Trophoblast cell (in vitro differentiated cells and primary cell): ENCODE data around the gene CYP4F22.

ENCODE experiments used
- DNase-seq, 2 donors: peaks; one replicate each; pipeline ENCODE4 v3.0.0-alpha.2; 2016
- H2AFZ ChIP-seq: 2 replicates; pipeline ENCODE4 v1.6.1; 2013; ENCODE audit warnings: low read length, moderate library complexity, mild to moderate bottlenecking; ENCODE audit not compliant: insufficient read depth, poor library complexity
- H2AK5ac ChIP-seq: 2 replicates; pipeline ENCODE4 v1.6.1; 2013; ENCODE audit warnings: mild to moderate bottlenecking, low read length
- H2BK120ac ChIP-seq: 2 replicates; pipeline ENCODE4 v1.6.1; 2013; ENCODE audit warnings: low read length, mild to moderate bottlenecking, moderate library complexity; ENCODE audit not compliant: insufficient read depth, poor library complexity
- H2BK12ac ChIP-seq: 2 replicates; pipeline ENCODE4 v1.6.1; 2013; ENCODE audit warnings: mild to moderate bottlenecking, low read length, moderate library complexity
- H2BK5ac ChIP-seq: 2 replicates; pipeline ENCODE4 v1.6.1; 2013; ENCODE audit warnings: low read length, low read depth, moderate library complexity, mild to moderate bottlenecking; ENCODE audit not compliant: poor library complexity
- H3K14ac ChIP-seq: 2 replicates; pipeline ENCODE4 v1.6.1; 2013; ENCODE audit warnings: mild to moderate bottlenecking, low read length
- H3K18ac ChIP-seq: 2 replicates; pipeline ENCODE4 v1.6.1; 2013; ENCODE audit warnings: mild to moderate bottlenecking, low read length
- H3K23ac ChIP-seq: 2 replicates; pipeline ENCODE4 v1.6.1; 2013; ENCODE audit warnings: low read length
- H3K27ac ChIP-seq: 2 replicates; pipeline ENCODE4 v1.5.1; 2013; ENCODE audit warnings: low read depth, mild to moderate bottlenecking, inconsistent platforms, low read length, moderate library complexity
- H3K27me3 ChIP-seq: 2 replicates; pipeline ENCODE4 v1.6.1; 2013; ENCODE audit warnings: inconsistent platforms, mild to moderate bottlenecking, low read length, moderate library complexity; ENCODE audit not compliant: insufficient read depth
- H3K36me3 ChIP-seq, 2 experiments: 1 replicate in 1 of 2; 2 replicates in 1 of 2; pipeline ENCODE4 v1.6.1; 2013; ENCODE audit warnings: low read length in 2 of 2, mild to moderate bottlenecking in 2 of 2, moderate library complexity in 1 of 2; ENCODE audit not compliant: insufficient read depth in 2 of 2, control insufficient read depth in 1 of 2
- H3K4ac ChIP-seq: 2 replicates; pipeline ENCODE4 v1.6.1; 2013; ENCODE audit warnings: low read depth, mild to moderate bottlenecking, low read length, moderate library complexity
- H3K4me1 ChIP-seq, 2 experiments: 1 replicate in 1 of 2; 2 replicates in 1 of 2; pipeline ENCODE4 v1.6.1; 2013; ENCODE audit warnings: low read length in 2 of 2, mild to moderate bottlenecking in 2 of 2, moderate library complexity in 1 of 2; ENCODE audit not compliant: insufficient read depth in 2 of 2, control insufficient read depth in 1 of 2
- H3K4me2 ChIP-seq: 2 replicates; pipeline ENCODE4 v1.6.1; 2013; ENCODE audit warnings: inconsistent platforms, mild to moderate bottlenecking, low read length, moderate library complexity
- H3K4me3 ChIP-seq: 2 replicates; pipeline ENCODE4 v1.5.1; 2013; ENCODE audit warnings: mild to moderate bottlenecking, low read depth, low read length, inconsistent platforms
- H3K79me1 ChIP-seq: one replicate; pipeline ENCODE4 v1.6.1; 2013; ENCODE audit warnings: low read length
- H3K79me2 ChIP-seq: 2 replicates; pipeline ENCODE4 v1.6.1; 2013; ENCODE audit warnings: low read length, mild to moderate bottlenecking; ENCODE audit not compliant: control insufficient read depth, insufficient read depth, poor library complexity
- H3K9ac ChIP-seq: 2 replicates; pipeline ENCODE4 v1.6.1; 2013; ENCODE audit warnings: mild to moderate bottlenecking, low read length
- H3K9me3 ChIP-seq: 2 replicates; pipeline ENCODE4 v1.6.1; 2013; ENCODE audit warnings: low read depth, mild to moderate bottlenecking, control low read depth, inconsistent platforms, low read length; ENCODE audit not compliant: insufficient read depth
- H4K12ac ChIP-seq: 2 replicates; pipeline ENCODE4 v1.6.1; 2013; ENCODE audit warnings: low read depth, mild to moderate bottlenecking, low read length, moderate library complexity
- H4K8ac ChIP-seq: 2 replicates; pipeline ENCODE4 v1.6.1; 2013; ENCODE audit warnings: low read depth, mild to moderate bottlenecking, low read length, moderate library complexity
- H4K91ac ChIP-seq: one replicate; pipeline ENCODE4 v1.6.1; 2013; ENCODE audit warnings: low read depth, mild to moderate bottlenecking, low read length, moderate library complexity
- WGBS: extraction: QIAGEN DNeasy Blood & Tissue Kit; methylation state at CpG from one replicate; pipeline ENCODE4 v1.1.7; 2013; ENCODE audit warnings: missing lambda C conversion rate; ENCODE audit not compliant: insufficient read length, insufficient coverage; ENCODE audit errors: extremely low coverage; 5-methylcytosine and 5-hydroxymethylcytosine counted together

CYP4F22 gene

GRCh38 chr19:15577184-15577771, 69.0 kb downstream of the CYP4F22 start:
- no peak overlapping the region for H2BK5ac ChIP-seq
- no peak overlapping the region for H2BK12ac ChIP-seq
- H3K14ac ChIP-seq = no peak overlapping the region
- no peak overlapping the region for H3K9ac ChIP-seq
- no CpG with 5 or more reads among the region's 6 CpGs for WGBS
- H3K79me2 ChIP-seq = no peaks in the 10 kb centered on the region
- no peak overlapping the region for H2AFZ ChIP-seq
- H3K4me1 ChIP-seq = no peaks in the 10 kb centered on the region
- no peak overlapping the region for H3K4me2 ChIP-seq
- H3K36me3 ChIP-seq = no peaks in the 10 kb centered on the region
- no peak overlapping the region for H4K8ac ChIP-seq
- H3K4ac ChIP-seq = no peak overlapping the region
- peaks cover 35% of the 10 kb centered on the region for H3K9me3 ChIP-seq
- H3K27me3 ChIP-seq = no peaks in the 10 kb centered on the region
- no peak overlapping the region for H3K18ac ChIP-seq
- H3K79me1 ChIP-seq = no peaks in the 10 kb centered on the region
- H3K27ac ChIP-seq = no peak overlapping the region
- H4K12ac ChIP-seq = no peak overlapping the region
- H3K23ac ChIP-seq = no peak overlapping the region
- H2BK120ac ChIP-seq = no peak overlapping the region
- H4K91ac ChIP-seq = no peak overlapping the region
- DNase-seq = no peak
- H3K4me3 ChIP-seq = no peak overlapping the region
- no peak overlapping the region for H2AK5ac ChIP-seq

DNA sequence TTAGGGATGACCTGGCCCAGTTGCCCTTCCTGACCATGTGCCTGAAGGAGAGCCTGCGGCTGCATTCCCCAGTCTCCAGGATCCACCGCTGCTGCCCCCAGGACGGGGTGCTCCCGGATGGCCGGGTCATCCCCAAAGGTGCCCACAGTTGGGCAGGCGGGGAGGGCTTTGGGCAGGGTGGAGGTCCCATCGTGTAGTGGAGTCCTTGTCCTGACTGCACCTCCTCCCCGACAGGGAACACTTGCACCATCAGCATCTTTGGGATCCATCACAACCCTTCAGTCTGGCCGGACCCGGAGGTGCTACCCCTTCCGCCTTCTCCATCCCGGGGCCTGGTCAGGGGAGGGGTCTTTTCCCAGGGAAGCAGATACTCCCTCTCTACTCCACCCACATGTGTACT, 75.0 kb downstream of the CYP4F22 start:
- DNase-seq = no peak
- no CpG with 5 or more reads among the region's 12 CpGs for WGBS
- no peak overlapping the region for H3K9ac ChIP-seq
- no peak overlapping the region for H2BK12ac ChIP-seq
- H2BK120ac ChIP-seq = no peak overlapping the region
- H3K9me3 ChIP-seq = peaks cover 25% of the 10 kb centered on the region
- H2BK5ac ChIP-seq = no peak overlapping the region
- no peaks in the 10 kb centered on the region for H3K36me3 ChIP-seq
- H3K79me2 ChIP-seq = no peaks in the 10 kb centered on the region
- H3K4ac ChIP-seq = no peak overlapping the region
- H3K23ac ChIP-seq = no peak overlapping the region
- no peak overlapping the region for H3K4me2 ChIP-seq
- H3K4me1 ChIP-seq = no peaks in the 10 kb centered on the region
- no peak overlapping the region for H3K14ac ChIP-seq
- no peaks in the 10 kb centered on the region for H3K79me1 ChIP-seq
- H3K27ac ChIP-seq = no peak overlapping the region
- no peak overlapping the region for H4K12ac ChIP-seq
- H3K27me3 ChIP-seq = no peaks in the 10 kb centered on the region
- H2AFZ ChIP-seq = no peak overlapping the region
- H3K18ac ChIP-seq = no peak overlapping the region
- H3K4me3 ChIP-seq = no peak overlapping the region
- no peak overlapping the region for H2AK5ac ChIP-seq
- no peak overlapping the region for H4K8ac ChIP-seq
- H4K91ac ChIP-seq = no peak overlapping the region

- H3K18ac ChIP-seq = no peak overlapping the region
- no peaks in the 10 kb centered on the region for H3K36me3 ChIP-seq
- WGBS = no CpG with 5 or more reads among the region's 10 CpGs
- H2AFZ ChIP-seq = no peak overlapping the region
- no peak overlapping the region for H2BK12ac ChIP-seq
- no peak overlapping the region for H4K8ac ChIP-seq
- H3K14ac ChIP-seq = no peak overlapping the region
- DNase-seq = no peak
- no peak overlapping the region for H4K91ac ChIP-seq
- H2AK5ac ChIP-seq = no peak overlapping the region
- no peak overlapping the region for H3K9ac ChIP-seq
- H2BK5ac ChIP-seq = no peak overlapping the region
- no peak overlapping the region for H3K4me3 ChIP-seq
- no peak overlapping the region for H4K12ac ChIP-seq
- no peaks in the 10 kb centered on the region for H3K79me2 ChIP-seq
- no peak overlapping the region for H3K4ac ChIP-seq
- no peak overlapping the region for H3K4me2 ChIP-seq
- peaks cover 26% of the 10 kb centered on the region for H3K9me3 ChIP-seq
- H3K4me1 ChIP-seq = no peaks in the 10 kb centered on the region
- no peaks in the 10 kb centered on the region for H3K79me1 ChIP-seq
- H3K27ac ChIP-seq = no peak overlapping the region
- no peak overlapping the region for H2BK120ac ChIP-seq
- no peaks in the 10 kb centered on the region for H3K27me3 ChIP-seq
- H3K23ac ChIP-seq = no peak overlapping the region
These were observed 75.8 kb downstream of the CYP4F22 start for GRCh38 chr19:15584095-15584494.

DNA sequence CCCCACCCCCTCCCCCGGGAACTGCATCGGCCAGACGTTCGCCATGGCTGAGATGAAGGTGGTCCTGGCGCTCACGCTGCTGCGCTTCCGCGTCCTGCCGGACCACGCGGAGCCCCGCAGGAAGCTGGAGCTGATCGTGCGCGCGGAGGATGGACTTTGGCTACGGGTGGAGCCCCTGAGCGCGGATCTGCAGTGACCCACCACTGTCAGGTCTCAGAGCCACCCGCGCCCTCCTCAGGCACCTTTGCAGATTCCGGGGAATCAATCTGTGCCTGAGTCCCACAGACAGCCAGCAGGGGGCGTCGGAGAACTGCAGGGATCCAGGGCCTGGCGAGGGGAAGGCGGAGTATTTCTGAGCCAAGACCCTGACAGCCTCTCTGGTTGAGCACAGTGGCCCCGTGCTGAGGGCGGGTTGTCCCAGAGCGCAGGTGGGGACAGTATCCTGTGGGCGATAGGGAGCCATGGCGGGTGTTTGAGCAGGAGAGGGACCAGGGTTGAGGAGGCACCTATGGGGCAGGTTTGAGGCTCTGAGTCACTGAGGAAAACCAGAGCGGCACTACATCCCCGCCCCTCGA, 76.3 kb downstream of the CYP4F22 start:
- no peak overlapping the region for H4K91ac ChIP-seq
- H4K12ac ChIP-seq = no peak overlapping the region
- no peaks in the 10 kb centered on the region for H3K27me3 ChIP-seq
- no peak overlapping the region for H3K4me2 ChIP-seq
- no peak overlapping the region for H3K9ac ChIP-seq
- DNase-seq = peak; percentile 53 to 81
- H3K27ac ChIP-seq = no peak overlapping the region
- H2BK120ac ChIP-seq = no peak overlapping the region
- H3K23ac ChIP-seq = no peak overlapping the region
- no peak overlapping the region for H3K14ac ChIP-seq
- no CpG with 5 or more reads among the region's 35 CpGs for WGBS
- no peak overlapping the region for H3K4me3 ChIP-seq
- no peak overlapping the region for H3K4ac ChIP-seq
- H3K9me3 ChIP-seq = peaks cover 29% of the 10 kb centered on the region
- no peak overlapping the region for H2AK5ac ChIP-seq
- no peaks in the 10 kb centered on the region for H3K79me2 ChIP-seq
- no peak overlapping the region for H3K18ac ChIP-seq
- no peaks in the 10 kb centered on the region for H3K36me3 ChIP-seq
- no peak overlapping the region for H2BK12ac ChIP-seq
- H4K8ac ChIP-seq = no peak overlapping the region
- H3K79me1 ChIP-seq = no peaks in the 10 kb centered on the region
- peak overlapping the region; percentile 44 for H2AFZ ChIP-seq
- H2BK5ac ChIP-seq = no peak overlapping the region
- H3K4me1 ChIP-seq = no peaks in the 10 kb centered on the region
